DND-41 (cell line): Measurements from ENCODE around the gene L3MBTL3.

ENCODE experiments used
- ATAC-seq: fragments of 200-7000 bp; cut with Tn5 transposase; 3 replicates; pipeline ENCODE4 v1.9.1; 2021; ENCODE audit warnings: low read depth; ENCODE audit not compliant: insufficient read depth
- DNase-seq: peaks from one replicate; pipeline ENCODE4 v3.0.0-alpha.2; 2020
- H2AFZ ChIP-seq: 2 replicates; pipeline ENCODE4 v1.6.0; 2012; ENCODE audit warnings: low read depth, low read length
- H3K27ac ChIP-seq: 2 replicates; pipeline ENCODE4 v1.5.1; 2012; ENCODE audit warnings: low read length, inconsistent platforms
- H3K27me3 ChIP-seq: fragments of 200-600 bp; sonication (generic); 2 replicates; pipeline ENCODE4 v1.6.0; 2012; ENCODE audit warnings: low read length, mild to moderate bottlenecking, inconsistent platforms; ENCODE audit not compliant: insufficient read depth, poor library complexity
- H3K36me3 ChIP-seq: 2 replicates; pipeline ENCODE4 v1.5.1; 2012; ENCODE audit warnings: low read length, inconsistent platforms; ENCODE audit not compliant: insufficient read depth
- H3K4me1 ChIP-seq: 2 replicates; pipeline ENCODE4 v1.5.1; 2012; ENCODE audit warnings: mild to moderate bottlenecking, low read length; ENCODE audit not compliant: insufficient read depth
- H3K4me2 ChIP-seq: 2 replicates; pipeline ENCODE4 v1.6.0; 2012; ENCODE audit warnings: mild to moderate bottlenecking, moderate library complexity, low read length, inconsistent platforms; ENCODE audit not compliant: insufficient read depth
- H3K4me3 ChIP-seq, 2 experiments: fragments of 200-600 bp in 1 of 2; shearing (Covaris generic) in 1 of 2; 2 replicates each; pipeline ENCODE4 v1.5.1; 2012 to 2016; ENCODE audit warnings: inconsistent platforms in 2 of 2, low read length in 2 of 2, mild to moderate bottlenecking in 2 of 2, low read depth in 1 of 2, moderate library complexity in 1 of 2
- H3K79me2 ChIP-seq: 2 replicates; pipeline ENCODE4 v1.6.0; 2012; ENCODE audit warnings: low read length, inconsistent platforms; ENCODE audit not compliant: insufficient read depth
- H3K9ac ChIP-seq: 2 replicates; pipeline ENCODE4 v1.6.0; 2012; ENCODE audit warnings: low read depth, mild to moderate bottlenecking, inconsistent platforms, low read length, moderate library complexity
- H3K9me3 ChIP-seq: 2 replicates; pipeline ENCODE4 v1.5.1; 2012; ENCODE audit warnings: low read length, moderate library complexity, mild to moderate bottlenecking, inconsistent platforms; ENCODE audit not compliant: insufficient read depth, severe bottlenecking
- H4K20me1 ChIP-seq: 2 replicates; pipeline ENCODE4 v1.6.0; 2012; ENCODE audit warnings: low read length; ENCODE audit not compliant: insufficient read depth
- CTCF ChIP-seq: IDR thresholded peaks from 2 replicates; pipeline ENCODE4 v1.5.1; 2012; ENCODE audit warnings: borderline replicate concordance, low read length, moderate library complexity, mild to moderate bottlenecking; ENCODE audit not compliant: poor library complexity, severe bottlenecking; ENCODE audit errors: extremely low read depth
- EZH2 ChIP-seq: IDR thresholded peaks from 3 replicates; pipeline ENCODE4 v1.6.1; 2012; ENCODE audit warnings: borderline replicate concordance, low read depth, mild to moderate bottlenecking, moderate library complexity, low read length, inconsistent platforms; ENCODE audit not compliant: severe bottlenecking

L3MBTL3 gene

GRCh38 chr6:130018292-130018743, at the start of gene L3MBTL3:
L3MBTL3 (plus strand) TSS chr6:130018581; CDS start chr6:130042700, 24,119 bp downstream.
- no peaks in the 10 kb centered on the region for H3K79me2 ChIP-seq
- TF ChIP-seq EZH2 (no peak), CTCF (no peak)

GRCh38 chr6:129969064-129969463, 49.3 kb upstream of the L3MBTL3 start:
- no peak overlapping the region for H2AFZ ChIP-seq
- no peaks in the 10 kb centered on the region for H3K36me3 ChIP-seq
- no peak overlapping the region for H3K4me2 ChIP-seq
- no peak for DNase-seq
- H3K27ac ChIP-seq, result no peak overlapping the region
- H4K20me1 ChIP-seq, result no peaks in the 10 kb centered on the region
- H3K9me3 ChIP-seq, result no peaks in the 10 kb centered on the region
- H3K79me2 ChIP-seq, result no peaks in the 10 kb centered on the region
- H3K9ac ChIP-seq, result no peak overlapping the region
- H3K4me3 ChIP-seq, result no peak overlapping the region
- no peaks in the 10 kb centered on the region for H3K4me1 ChIP-seq
- H3K27me3 ChIP-seq, result no peaks in the 10 kb centered on the region
- ATAC-seq, result no peak
- TF ChIP-seq EZH2 (no peak), CTCF (no peak)

More at GRCh38 chr6:130018292-130018743, at the start of gene L3MBTL3:
- Histone ChIP-seq H3K27me3 (no peaks in the 10 kb centered on the region), H3K36me3 (no peaks in the 10 kb centered on the region), H3K27ac (no peak within 1 kb of the TSS), H4K20me1 (no peaks in the 10 kb centered on the region), H3K9me3 (no peaks in the 10 kb centered on the region), H3K4me2 (no peak within 1 kb of the TSS), H3K4me3 (no peak within 1 kb of the TSS), H2AFZ (no peak within 1 kb of the TSS), H3K9ac (no peak within 1 kb of the TSS), H3K4me1 (no peaks in the 10 kb centered on the region)
- no peak for ATAC-seq
- DNase-seq, result no peak

GRCh38 chr6:129976110-129976509, 42.3 kb upstream of the L3MBTL3 start:
- Histone ChIP-seq H3K4me2 (no peak overlapping the region), H3K27ac (no peak overlapping the region), H3K27me3 (no peaks in the 10 kb centered on the region), H3K9me3 (no peaks in the 10 kb centered on the region), H2AFZ (no peak overlapping the region), H3K4me1 (no peaks in the 10 kb centered on the region), H3K79me2 (no peaks in the 10 kb centered on the region), H4K20me1 (no peaks in the 10 kb centered on the region), H3K9ac (no peak overlapping the region), H3K4me3 (no peak overlapping the region), H3K36me3 (no peaks in the 10 kb centered on the region)
- no peak for DNase-seq
- no peak for ATAC-seq
- no peak for TF ChIP-seq CTCF
- TF ChIP-seq EZH2, result no peak
